ENCODE results near the gene CACNA2D4. TPM values are rescaled to one million over a fixed set of nuclear protein-coding genes. Genes with fewer than 3 reads are reported as not detected.

CACNA2D4 gene
- total and polyA plus RNA-seq, 2 of the 13 experiments (the other 11 are each of a cell fraction or from before 2014, with no cell fraction given) = 14.2 to 136 TPM

- TF ChIP-seq MXD1 (CRISPR knock-in tag; IDR thresholded peaks at IDR 0.05) = no peak
- 0 out of 2 replicates have a peak, but pooled peaks have one; percentile 16 for TF ChIP-seq TFDP2 (CRISPR knock-in tag; IDR thresholded peaks at IDR 0.05)
- no peak for TF ChIP-seq ZNF329 (CRISPR knock-in tag; IDR thresholded peaks at IDR 0.05; ENCODE audit: low read depth)
- peak; percentile 51; the same call in 1 of the 2 replicates for TF ChIP-seq POGK (CRISPR knock-in tag; conservative IDR thresholded peaks at IDR 0.05)
- no peak for TF ChIP-seq ZNF709 (CRISPR knock-in tag; IDR thresholded peaks at IDR 0.05)
- TF ChIP-seq PPARG (CRISPR knock-in tag; conservative IDR thresholded peaks at IDR 0.05) = peak; percentile 40; the same call in 1 of the 2 replicates
- TF ChIP-seq ZNF235 (CRISPR knock-in tag; IDR thresholded peaks at IDR 0.05; ENCODE audit: borderline replicate concordance) = no peak
- no peak for TF ChIP-seq ZKSCAN8 (CRISPR knock-in tag; IDR thresholded peaks at IDR 0.05; ENCODE audit: borderline replicate concordance)
- peak; percentile 59; the same call in 1 of the 2 replicates for TF ChIP-seq ZNF644 (CRISPR knock-in tag; IDR thresholded peaks at IDR 0.05; ENCODE audit: low read depth)
- no peak for TF ChIP-seq ZBTB46 (CRISPR knock-in tag; IDR thresholded peaks at IDR 0.05; ENCODE audit: borderline replicate concordance)
- no peak for TF ChIP-seq ZNF782 (CRISPR knock-in tag; IDR thresholded peaks at IDR 0.05; ENCODE audit: borderline replicate concordance)
- TF ChIP-seq MIXL1 (CRISPR knock-in tag; IDR thresholded peaks at IDR 0.05) = peak; percentile 73; the same call in 1 of the 2 replicates
- peak; percentile 38 for TF ChIP-seq ASH2L (IDR thresholded peaks at IDR 0.05; ENCODE audit: insufficient read length, low read depth, low read length)
- no peak for TF ChIP-seq ETS1 (CRISPR knock-in tag; IDR thresholded peaks at IDR 0.05)
- 0 out of 2 replicates have a peak, but pooled peaks have one; percentile 51 for TF ChIP-seq KDM1A (CRISPR knock-in tag; IDR thresholded peaks at IDR 0.05)
- peak; percentile 21; the same call in 1 of the 2 replicates for TF ChIP-seq ZNF281 (CRISPR knock-in tag; IDR thresholded peaks at IDR 0.05; ENCODE audit: borderline replicate concordance)
- TF ChIP-seq ZNF274 (CRISPR knock-in tag; IDR thresholded peaks at IDR 0.05) = no peak
- 0 out of 2 replicates have a peak, but pooled peaks have one; percentile 27 for TF ChIP-seq SOX13 (IDR thresholded peaks at IDR 0.05)
- TF ChIP-seq SOX13 (CRISPR knock-in tag; conservative IDR thresholded peaks at IDR 0.05 in 1 of 2, IDR thresholded peaks at IDR 0.05 in 1 of 2) = peak in 1 of 2 experiments; percentile 52; a peak in 1 of 4 replicates
- TF ChIP-seq KAT2B (IDR thresholded peaks at IDR 0.05; ENCODE audit: borderline replicate concordance, low read depth, low read length) = no peak
Measured at GRCh38 chr12:1812650-1813302, 105.7 kb downstream of the CACNA2D4 start (continued).
